BJ (cell line): ENCODE data around the gene BASP1. TPM values are rescaled to one million over a fixed set of nuclear protein-coding genes. Genes with fewer than 3 reads are reported as not detected.

Experiments
- CTCF ChIA-PET: fragments of 350-600 bp; formaldehyde crosslinking; extraction: SDS; loops from one replicate; lab custom pipeline; 2021; ENCODE audit warnings: antibody characterized with exemption, inconsistent platforms; lab: Yijun Ruan, JAX
- POLR2A ChIA-PET: fragments of 300-600 bp; sonication (Branson Sonifier 250); formaldehyde crosslinking; extraction: SDS; loops from one replicate; lab custom pipeline; 2021; ENCODE audit warnings: antibody characterized with exemption; lab: Charles Lee
- DNase-seq: peaks from one replicate; pipeline ENCODE4 v3.0.0-alpha.2; 2011; ENCODE audit warnings: low read depth
- H3K27me3 ChIP-seq: 2 replicates; pipeline ENCODE4 v1.6.0; 2011; ENCODE audit warnings: low read length; ENCODE audit not compliant: control insufficient read depth, insufficient read depth
- H3K36me3 ChIP-seq: 2 replicates; pipeline ENCODE4 v1.5.1; 2011; ENCODE audit warnings: low read length; ENCODE audit not compliant: control insufficient read depth, insufficient read depth
- H3K4me3 ChIP-seq: 2 replicates; pipeline ENCODE4 v1.5.1; 2011; ENCODE audit warnings: low read depth, mild to moderate bottlenecking, control low read depth, low read length
- CTCF ChIP-seq: IDR thresholded peaks from 2 replicates; pipeline ENCODE4 v1.5.1; 2011; ENCODE audit warnings: low read depth, mild to moderate bottlenecking, control low read depth, inconsistent platforms, low read length, moderate library complexity; ENCODE audit not compliant: insufficient read depth
- polyA plus RNA-seq: library from polyadenylated mRNA; depleted of rRNA; stranded (reverse); fragments of >200 nt; gene quantifications from 2 replicates; pipeline ENCODE4 v1.2.3, GENCODE V29; 2011

The BASP1 gene
- polyA plus RNA-seq, 1 experiment: 48.7 TPM

- H3K27me3 ChIP-seq: no peaks in the 10 kb centered on the region
These were observed 398 bp upstream of the BASP1 start for GRCh38 chr5:17216974-17217492.

GRCh38 chr5:17218353-17219005 is 1.0 kb downstream of the BASP1 start:
- ChIA-PET POLR2A (interaction anchor here (0.8 kb wide), 1 partner anchor 30 kb away, joined by 4 read pairs; no protein-coding TSS in a partner anchor), CTCF (no interaction called here)
- H3K27me3 ChIP-seq: no peaks in the 10 kb centered on the region
- TF ChIP-seq CTCF: no peak
- peak overlapping the region; percentile 96 for H3K4me3 ChIP-seq
- DNase-seq: no peak
- H3K36me3 ChIP-seq: no peaks in the 10 kb centered on the region

More at GRCh38 chr5:17216974-17217492, 398 bp upstream of the BASP1 start:
- ChIA-PET CTCF (interaction anchor here (0.6 to 5.5 kb wide), 31 partner anchors 15 to 1100 kb away, joined by 3 to 101 read pairs (median 4); no protein-coding TSS in a partner anchor), POLR2A (interaction anchor here (0.6 to 1.3 kb wide), 2 partner anchors 528 to 1065 kb away, joined by 3 to 4 read pairs; no protein-coding TSS in a partner anchor)
- TF ChIP-seq CTCF: no peak
- no peak for DNase-seq
- Histone ChIP-seq H3K4me3 (peak overlapping the region; percentile 96), H3K36me3 (no peaks in the 10 kb centered on the region)

- Histone ChIP-seq H3K27me3 (no peaks in the 10 kb centered on the region), H3K36me3 (no peaks in the 10 kb centered on the region), H3K4me3 (peak overlapping the region; percentile 96)
- no peak for DNase-seq
- ChIA-PET POLR2A (no interaction called here), CTCF (no interaction called here)
- TF ChIP-seq CTCF: no peak
These were observed 1.6 kb downstream of the BASP1 start for GRCh38 chr5:17219006-17219422.

- no peaks in the 10 kb centered on the region for H3K36me3 ChIP-seq
- CTCF ChIA-PET: no interaction called here
- no peaks in the 10 kb centered on the region for H3K27me3 ChIP-seq
- POLR2A ChIA-PET: no interaction called here
- no peak for TF ChIP-seq CTCF
- no peak for DNase-seq
- peak overlapping the region; percentile 96 for H3K4me3 ChIP-seq
These were observed 2.0 kb downstream of the BASP1 start for GRCh38 chr5:17219469-17219868.

- no peak for DNase-seq
- CTCF ChIA-PET: no interaction called here
- Histone ChIP-seq H3K4me3 (no peak overlapping the region), H3K27me3 (no peaks in the 10 kb centered on the region), H3K36me3 (no peaks in the 10 kb centered on the region)
- TF ChIP-seq CTCF: no peak
- POLR2A ChIA-PET: no interaction called here
These were observed 2.6 kb downstream of the BASP1 start for GRCh38 chr5:17219992-17220391.
